Neutrophil (primary cell): Measurements from ENCODE around the gene CPSF3.

Source experiments
- H3K27ac ChIP-seq: fragments of 200-600 bp; sonication (generic); 2 replicates; pipeline ENCODE4 v1.5.1; 2016; ENCODE audit warnings: mild to moderate bottlenecking, moderate library complexity
- H3K27me3 ChIP-seq: fragments of 200-600 bp; sonication (generic); 2 replicates; pipeline ENCODE4 v1.6.0; 2016; ENCODE audit warnings: mild to moderate bottlenecking
- H3K36me3 ChIP-seq: fragments of 200-600 bp; sonication (generic); 2 replicates; pipeline ENCODE4 v1.5.1; 2017
- H3K4me1 ChIP-seq, 2 experiments: fragments of 200-600 bp in 1 of 2; sonication (generic) in 1 of 2; 1 replicate in 1 of 2; 2 replicates in 1 of 2; pipeline versions ENCODE4 v1.5.1 to v1.6.1; 2013 to 2016; ENCODE audit warnings: low read depth in 1 of 2, low read length in 1 of 2, mild to moderate bottlenecking in 1 of 2, moderate library complexity in 1 of 2; ENCODE audit not compliant: control insufficient read depth in 1 of 2, insufficient read depth in 1 of 2
- H3K4me3 ChIP-seq, 2 experiments: fragments of 200-600 bp in 1 of 2; sonication (generic) in 1 of 2; 1 replicate in 1 of 2; 2 replicates in 1 of 2; pipeline ENCODE4 v1.5.1; 2013 to 2016; ENCODE audit warnings: low read depth in 1 of 2, low read length in 1 of 2, mild to moderate bottlenecking in 1 of 2, moderate library complexity in 1 of 2
- H3K9me3 ChIP-seq: fragments of 200-600 bp; sonication (generic); 2 replicates; pipeline ENCODE4 v1.5.1; 2016
- TF ChIP-seq, protein P1 (sequence below): fragments of 200-600 bp; sonication (generic); IDR thresholded peaks from 2 replicates; pipeline ENCODE4 v1.5.1; 2016; ENCODE audit warnings: antibody characterized with exemption

Gene CPSF3

DNA sequence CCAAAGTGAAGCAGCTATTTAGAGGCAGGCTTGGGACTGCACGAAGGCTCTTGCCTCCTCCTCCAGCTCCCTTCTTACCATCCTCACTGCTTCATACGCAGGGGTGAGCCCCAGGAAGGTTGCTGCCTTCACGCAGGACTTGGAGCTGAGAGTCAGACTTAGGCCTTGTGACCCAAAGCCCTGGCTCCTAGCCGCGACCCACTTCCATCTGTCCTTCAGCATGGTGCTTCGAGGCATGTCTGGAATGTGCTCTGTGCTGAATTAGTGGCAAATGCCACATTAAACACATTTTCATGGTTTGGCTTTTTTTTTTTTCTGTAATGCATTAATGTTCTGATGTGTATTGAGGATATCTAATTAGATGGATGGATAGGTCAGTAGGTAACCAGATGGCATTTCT, 37.6 kb upstream of the CPSF3 start:
- H3K9me3 ChIP-seq: no peaks in the 10 kb centered on the region
- H3K4me3 ChIP-seq: no peak overlapping the region
- no peaks in the 10 kb centered on the region for H3K27me3 ChIP-seq
- TF ChIP-seq, protein P1, sequence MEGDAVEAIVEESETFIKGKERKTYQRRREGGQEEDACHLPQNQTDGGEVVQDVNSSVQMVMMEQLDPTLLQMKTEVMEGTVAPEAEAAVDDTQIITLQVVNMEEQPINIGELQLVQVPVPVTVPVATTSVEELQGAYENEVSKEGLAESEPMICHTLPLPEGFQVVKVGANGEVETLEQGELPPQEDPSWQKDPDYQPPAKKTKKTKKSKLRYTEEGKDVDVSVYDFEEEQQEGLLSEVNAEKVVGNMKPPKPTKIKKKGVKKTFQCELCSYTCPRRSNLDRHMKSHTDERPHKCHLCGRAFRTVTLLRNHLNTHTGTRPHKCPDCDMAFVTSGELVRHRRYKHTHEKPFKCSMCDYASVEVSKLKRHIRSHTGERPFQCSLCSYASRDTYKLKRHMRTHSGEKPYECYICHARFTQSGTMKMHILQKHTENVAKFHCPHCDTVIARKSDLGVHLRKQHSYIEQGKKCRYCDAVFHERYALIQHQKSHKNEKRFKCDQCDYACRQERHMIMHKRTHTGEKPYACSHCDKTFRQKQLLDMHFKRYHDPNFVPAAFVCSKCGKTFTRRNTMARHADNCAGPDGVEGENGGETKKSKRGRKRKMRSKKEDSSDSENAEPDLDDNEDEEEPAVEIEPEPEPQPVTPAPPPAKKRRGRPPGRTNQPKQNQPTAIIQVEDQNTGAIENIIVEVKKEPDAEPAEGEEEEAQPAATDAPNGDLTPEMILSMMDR: no peak
- no peaks in the 10 kb centered on the region for H3K4me1 ChIP-seq
- H3K36me3 ChIP-seq: no peaks in the 10 kb centered on the region
- no peak overlapping the region for H3K27ac ChIP-seq

DNA sequence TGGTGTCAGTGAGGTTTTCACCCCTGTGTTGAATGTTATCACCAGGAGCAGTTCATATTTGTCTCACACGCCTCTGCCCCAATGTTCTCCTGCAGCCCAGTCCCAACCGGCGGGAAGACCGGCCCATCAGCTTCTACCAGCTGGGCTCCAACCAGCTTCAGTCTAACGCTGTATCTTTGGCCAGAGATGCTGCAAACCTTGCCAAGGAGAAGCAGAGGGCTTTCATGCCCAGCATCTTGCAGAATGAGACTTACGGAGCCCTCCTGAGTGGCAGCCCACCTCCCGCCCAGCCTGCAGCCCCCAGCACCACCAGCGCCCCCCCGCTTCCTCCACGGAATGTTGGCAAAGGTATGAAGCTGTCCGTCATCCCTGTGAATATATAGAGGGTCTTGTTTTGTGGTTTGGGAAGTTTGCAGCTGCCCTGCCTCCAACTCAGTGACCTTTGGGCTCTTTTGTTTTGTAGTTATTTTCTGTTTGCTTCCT, 35.2 kb upstream of the CPSF3 start:
- Histone ChIP-seq H3K27me3 (no peaks in the 10 kb centered on the region), H3K27ac (no peak overlapping the region), H3K36me3 (no peaks in the 10 kb centered on the region), H3K4me1 (no peaks in the 10 kb centered on the region), H3K4me3 (no peak overlapping the region), H3K9me3 (no peaks in the 10 kb centered on the region)
- TF ChIP-seq, protein P1: no peak

DNA sequence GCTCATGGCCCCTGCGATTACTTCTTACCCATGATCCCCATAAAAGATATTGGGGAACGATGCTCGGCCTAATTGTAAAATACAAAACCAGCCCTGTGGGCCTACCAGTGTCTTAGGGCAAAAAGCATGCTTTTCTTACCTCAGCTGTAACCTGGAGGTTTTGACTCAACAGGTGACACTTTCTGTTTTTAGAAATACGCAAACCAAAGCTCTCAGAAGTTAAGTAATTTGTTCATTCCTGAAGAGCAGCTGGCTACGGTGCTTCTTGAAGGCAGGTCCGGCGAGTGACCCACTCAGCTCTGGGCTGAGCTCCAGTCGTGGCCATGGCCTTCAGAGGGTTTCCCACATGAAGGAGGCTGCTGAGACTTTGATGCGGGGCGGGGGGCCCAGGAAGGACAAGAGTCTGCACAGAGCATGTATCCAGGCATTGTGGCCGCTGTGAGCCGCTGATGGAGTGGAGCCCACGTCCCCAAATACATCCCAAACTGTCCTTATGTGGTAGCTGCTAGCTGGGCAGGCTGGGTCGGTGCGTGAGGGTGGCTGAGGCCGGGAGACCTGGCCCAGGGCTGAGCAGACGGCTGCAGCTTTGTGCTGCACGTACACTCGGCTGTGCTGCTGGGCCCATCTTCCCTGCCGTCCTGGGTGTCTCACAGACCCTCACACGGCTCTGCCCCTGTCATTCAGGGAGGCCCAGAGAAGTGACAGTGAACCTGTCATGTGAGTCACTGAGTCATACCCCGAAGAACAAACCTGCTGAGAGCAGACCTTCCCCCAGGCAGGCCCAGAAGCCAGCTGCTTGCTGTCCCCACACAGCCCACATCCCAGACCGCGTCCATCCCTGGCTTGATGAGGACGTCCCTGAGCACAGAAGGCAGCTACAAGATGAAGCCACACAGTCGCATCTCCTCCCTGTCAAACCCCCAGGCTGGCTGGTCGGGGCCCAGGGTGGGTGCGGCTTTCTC, 34.2 kb upstream of the CPSF3 start:
- Histone ChIP-seq H3K9me3 (no peaks in the 10 kb centered on the region), H3K27ac (no peak overlapping the region), H3K36me3 (no peaks in the 10 kb centered on the region), H3K4me1 (no peaks in the 10 kb centered on the region), H3K4me3 (no peak overlapping the region), H3K27me3 (no peaks in the 10 kb centered on the region)
- TF ChIP-seq, protein P1: no peak

DNA sequence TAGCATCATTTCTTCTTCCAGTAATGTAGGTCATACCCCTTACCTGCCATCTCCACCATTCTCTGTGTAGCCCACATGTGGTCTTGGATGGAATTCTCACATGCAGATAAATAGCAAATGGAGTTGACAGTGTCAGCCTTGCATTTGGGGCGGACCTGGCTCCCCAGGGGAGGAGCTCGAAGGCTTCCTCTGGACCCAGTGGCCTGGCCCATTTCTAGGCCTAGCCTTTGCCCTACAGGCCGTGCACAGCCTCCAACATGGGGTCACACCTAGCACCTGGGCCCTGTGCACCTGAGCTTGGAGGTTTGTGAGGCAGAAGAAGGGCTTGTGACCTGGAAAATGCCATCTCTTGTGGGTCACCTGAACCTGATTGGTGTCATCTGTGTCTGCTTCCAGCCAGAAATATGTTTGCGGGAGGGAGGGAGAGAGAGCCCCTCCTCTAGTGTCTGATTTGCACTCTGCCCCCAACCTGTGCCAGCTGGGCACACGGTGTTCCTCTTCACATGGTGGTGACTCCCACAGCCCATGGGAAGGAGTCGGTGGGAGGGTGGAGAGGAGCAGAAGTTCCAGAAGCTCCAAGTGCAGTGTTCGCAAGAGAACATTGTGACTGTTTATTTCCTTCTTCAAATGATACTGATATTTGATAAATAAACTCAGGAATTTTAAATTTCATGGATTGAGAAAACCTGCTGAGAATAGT, 33.2 kb upstream of the CPSF3 start:
- no peaks in the 10 kb centered on the region for H3K4me1 ChIP-seq
- no peak overlapping the region for H3K4me3 ChIP-seq
- H3K27ac ChIP-seq: no peak overlapping the region
- TF ChIP-seq, protein P1: no peak
- no peaks in the 10 kb centered on the region for H3K27me3 ChIP-seq
- no peaks in the 10 kb centered on the region for H3K36me3 ChIP-seq
- no peaks in the 10 kb centered on the region for H3K9me3 ChIP-seq

DNA sequence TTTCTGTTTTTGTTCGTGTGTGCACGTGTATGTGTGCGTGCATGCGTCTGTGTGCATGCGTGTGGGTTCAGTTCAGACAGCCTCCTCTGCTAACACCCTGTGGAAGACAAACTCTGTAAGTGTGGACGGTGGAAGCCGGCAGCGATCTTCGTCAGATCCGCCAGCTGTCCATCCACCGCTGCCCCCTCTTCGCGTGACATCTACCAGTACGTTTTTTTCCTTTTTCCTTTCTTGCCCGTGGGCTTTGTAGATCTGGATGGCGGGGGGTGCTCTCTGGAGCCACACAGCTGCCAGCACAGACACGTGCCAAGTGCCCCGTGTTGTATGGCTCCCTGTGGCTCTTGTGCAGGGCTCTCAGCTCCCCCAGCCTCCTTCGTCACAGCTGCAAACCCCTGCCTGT, 32.5 kb upstream of the CPSF3 start:
- no peaks in the 10 kb centered on the region for H3K36me3 ChIP-seq
- H3K4me3 ChIP-seq: no peak overlapping the region
- no peaks in the 10 kb centered on the region for H3K4me1 ChIP-seq
- no peaks in the 10 kb centered on the region for H3K27me3 ChIP-seq
- TF ChIP-seq, protein P1: no peak
- no peaks in the 10 kb centered on the region for H3K9me3 ChIP-seq
- no peak overlapping the region for H3K27ac ChIP-seq
